Ovary (tissue), 3 donors: ENCODE results near the gene RAB6B.

Experiments used
- EP300 ChIP-seq: sonication (generic); formaldehyde crosslinking; IDR thresholded peaks from one replicate; pipeline ENCODE4 v1.6.1; 2017; ENCODE audit warnings: antibody characterized with exemption
- POLR2A ChIP-seq: fragments of 450-650 bp; IDR thresholded peaks from one replicate; pipeline ENCODE4 v1.6.1; 2017; ENCODE audit warnings: antibody characterized with exemption, mild to moderate bottlenecking, moderate library complexity
- TF ChIP-seq, protein P1 (sequence below), 3 donors: fragments of 450-650 bp in 2 of 3; fragments of 200-600 bp in 1 of 3; IDR thresholded peaks; one replicate each; pipeline versions ENCODE4 v1.5.1 to v1.8.0; 2016 to 2022; ENCODE audit warnings: antibody characterized with exemption in 3 of 3, mild to moderate bottlenecking in 1 of 3
- donor health status: DM: no; HTN: no; CAD: no.

DNA sequence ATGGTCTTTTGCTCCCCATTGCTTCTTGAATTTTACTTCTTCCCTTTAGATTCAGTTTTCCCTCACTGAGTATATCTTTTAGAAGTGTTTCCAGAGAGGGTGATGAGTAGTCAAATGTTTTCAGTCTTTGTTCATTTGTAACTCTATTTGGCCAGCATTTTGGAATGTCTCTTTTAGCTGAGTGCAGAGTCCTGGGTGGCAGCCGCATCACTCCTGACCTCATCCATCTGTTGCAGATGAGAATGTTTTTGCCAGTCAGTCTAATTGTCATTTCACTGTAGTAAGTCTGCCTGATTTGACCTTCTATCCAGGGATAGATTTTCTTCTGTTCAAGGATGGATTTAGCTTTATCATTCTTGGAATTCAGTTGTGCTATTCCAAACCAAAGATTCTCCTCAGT is 82.8 kb downstream of the RAB6B start:
- TF ChIP-seq, protein P1, sequence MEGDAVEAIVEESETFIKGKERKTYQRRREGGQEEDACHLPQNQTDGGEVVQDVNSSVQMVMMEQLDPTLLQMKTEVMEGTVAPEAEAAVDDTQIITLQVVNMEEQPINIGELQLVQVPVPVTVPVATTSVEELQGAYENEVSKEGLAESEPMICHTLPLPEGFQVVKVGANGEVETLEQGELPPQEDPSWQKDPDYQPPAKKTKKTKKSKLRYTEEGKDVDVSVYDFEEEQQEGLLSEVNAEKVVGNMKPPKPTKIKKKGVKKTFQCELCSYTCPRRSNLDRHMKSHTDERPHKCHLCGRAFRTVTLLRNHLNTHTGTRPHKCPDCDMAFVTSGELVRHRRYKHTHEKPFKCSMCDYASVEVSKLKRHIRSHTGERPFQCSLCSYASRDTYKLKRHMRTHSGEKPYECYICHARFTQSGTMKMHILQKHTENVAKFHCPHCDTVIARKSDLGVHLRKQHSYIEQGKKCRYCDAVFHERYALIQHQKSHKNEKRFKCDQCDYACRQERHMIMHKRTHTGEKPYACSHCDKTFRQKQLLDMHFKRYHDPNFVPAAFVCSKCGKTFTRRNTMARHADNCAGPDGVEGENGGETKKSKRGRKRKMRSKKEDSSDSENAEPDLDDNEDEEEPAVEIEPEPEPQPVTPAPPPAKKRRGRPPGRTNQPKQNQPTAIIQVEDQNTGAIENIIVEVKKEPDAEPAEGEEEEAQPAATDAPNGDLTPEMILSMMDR (IDR thresholded peaks at IDR 0.05), result no peak
- TF ChIP-seq EP300 (no peak), POLR2A (no peak)
